Spinal cord (tissue), 10 donors: ENCODE results near the gene FAM240B. TPM values are rescaled to one million over a fixed set of nuclear protein-coding genes. Genes with fewer than 3 reads are reported as not detected.

ENCODE experiments used
- DNase-seq, 6 donors: peaks; one replicate each; pipeline versions ENCODE4 v3.0.0 to v3.0.0-alpha.2; 2013 to 2015; ENCODE audit warnings: low spot score in 6 of 6, low read depth in 4 of 6
- H3K27ac ChIP-seq: one replicate; pipeline ENCODE4 v1.5.1; 2013; ENCODE audit warnings: low read depth, low read length, control low read depth
- H3K27me3 ChIP-seq: one replicate; pipeline ENCODE4 v1.6.1; 2013; ENCODE audit warnings: low read length; ENCODE audit not compliant: control insufficient read depth, insufficient read depth
- H3K36me3 ChIP-seq: one replicate; pipeline ENCODE4 v1.6.1; 2013; ENCODE audit warnings: low read length; ENCODE audit not compliant: control insufficient read depth, insufficient read depth
- H3K4me1 ChIP-seq: one replicate; pipeline ENCODE4 v1.6.1; 2013; ENCODE audit warnings: low read length; ENCODE audit not compliant: control insufficient read depth, insufficient read depth
- H3K4me3 ChIP-seq: one replicate; pipeline ENCODE4 v1.5.1; 2013; ENCODE audit warnings: low read depth, low read length, control low read depth
- H3K9me3 ChIP-seq: one replicate; pipeline ENCODE4 v1.6.1; 2013; ENCODE audit warnings: low read length; ENCODE audit not compliant: control insufficient read depth, insufficient read depth
- WGBS: methylation state at CpG from one replicate; pipeline ENCODE4 v1.1.5; 2013; ENCODE audit warnings: missing lambda C conversion rate; ENCODE audit not compliant: insufficient coverage; 5-methylcytosine and 5-hydroxymethylcytosine counted together
- polyA plus RNA-seq, 2 donors: library from polyadenylated mRNA; unstranded; fragments of 120-200 nt; gene quantifications; one replicate each; pipeline ENCODE4 v1.2.1, GENCODE V29; 2013; ENCODE audit not compliant: insufficient read length in 2 of 2
- small RNA-seq: library from RNA; depleted of rRNA; stranded (forward); fragments of <200 nt; gene quantifications from one replicate; pipeline ENCODE3, GENCODE V24; 2014; ENCODE audit warnings: low replicate concordance
- total RNA-seq, 2 donors: library from RNA; depleted of rRNA in 1 of 2; stranded (reverse); fragments of 120-200 nt in 1 of 2; fragments of >200 nt in 1 of 2; gene quantifications; one replicate each; pipeline versions ENCODE4 v1.2.3 to v1.2.4, GENCODE V29; 2013 to 2014
- donor health status: healthy.

The FAM240B gene
- total and polyA plus RNA-seq, 4 donors = not detected

- no peak for DNase-seq
- WGBS = 75% methylated on average over 4 of the region's 5 CpGs
- H3K4me3 ChIP-seq = no peak overlapping the region
- no peak overlapping the region for H3K27ac ChIP-seq
- no peaks in the 10 kb centered on the region for H3K9me3 ChIP-seq
- no peaks in the 10 kb centered on the region for H3K4me1 ChIP-seq
- no peaks in the 10 kb centered on the region for H3K36me3 ChIP-seq
- no peaks in the 10 kb centered on the region for H3K27me3 ChIP-seq
Observed at GRCh38 chr9:38656896-38657295, 63.0 kb downstream of the FAM240B start.

- 65% methylated on average over 6 of the region's 7 CpGs for WGBS
- DNase-seq = peak in 1 of 6 donors; percentile 46
- H3K4me3 ChIP-seq = no peak overlapping the region
Observed at GRCh38 chr9:38652486-38652885, 67.4 kb downstream of the FAM240B start.

GRCh38 chr9:38652044-38652443, 67.9 kb downstream of the FAM240B start:
- Histone ChIP-seq H3K27me3 (no peaks in the 10 kb centered on the region), H3K27ac (no peak overlapping the region), H3K9me3 (no peaks in the 10 kb centered on the region), H3K4me1 (no peaks in the 10 kb centered on the region), H3K4me3 (no peak overlapping the region), H3K36me3 (no peaks in the 10 kb centered on the region)
- DNase-seq = no peak
- no CpG with 5 or more reads among the region's 2 CpGs for WGBS

More at GRCh38 chr9:38652486-38652885, 67.4 kb downstream of the FAM240B start:
- Histone ChIP-seq H3K9me3 (no peaks in the 10 kb centered on the region), H3K4me1 (no peaks in the 10 kb centered on the region), H3K27ac (no peak overlapping the region), H3K36me3 (no peaks in the 10 kb centered on the region), H3K27me3 (no peaks in the 10 kb centered on the region)

- Histone ChIP-seq H3K27me3 (no peaks in the 10 kb centered on the region), H3K4me1 (no peaks in the 10 kb centered on the region), H3K9me3 (no peaks in the 10 kb centered on the region), H3K36me3 (no peaks in the 10 kb centered on the region), H3K4me3 (no peak overlapping the region), H3K27ac (no peak overlapping the region)
- DNase-seq = no peak
- WGBS = 89% methylated on average over 7 of the region's 8 CpGs
Observed at GRCh38 chr9:38651400-38652042, 68.4 kb downstream of the FAM240B start.

GRCh38 chr9:38650564-38650963, 69.4 kb downstream of the FAM240B start:
- Histone ChIP-seq H3K36me3 (no peaks in the 10 kb centered on the region), H3K9me3 (no peaks in the 10 kb centered on the region), H3K4me3 (no peak overlapping the region), H3K4me1 (no peaks in the 10 kb centered on the region), H3K27ac (no peak overlapping the region), H3K27me3 (no peaks in the 10 kb centered on the region)
- no peak for DNase-seq
- 96% methylated on average over 5 of the region's 8 CpGs for WGBS

- H3K4me1 ChIP-seq = no peaks in the 10 kb centered on the region
- 93% methylated on average over 6 of the region's 8 CpGs for WGBS
- H3K27me3 ChIP-seq = no peaks in the 10 kb centered on the region
- DNase-seq = no peak
- H3K4me3 ChIP-seq = no peak overlapping the region
- no peak overlapping the region for H3K27ac ChIP-seq
- no peaks in the 10 kb centered on the region for H3K36me3 ChIP-seq
- no peaks in the 10 kb centered on the region for H3K9me3 ChIP-seq
Observed at GRCh38 chr9:38649731-38650363, 70.1 kb downstream of the FAM240B start.

- H3K27me3 ChIP-seq = no peaks in the 10 kb centered on the region
- DNase-seq = no peak
- no peaks in the 10 kb centered on the region for H3K9me3 ChIP-seq
- H3K4me3 ChIP-seq = no peak overlapping the region
- WGBS = no CpG with 5 or more reads among the region's 2 CpGs
- H3K36me3 ChIP-seq = no peaks in the 10 kb centered on the region
- no peak overlapping the region for H3K27ac ChIP-seq
- H3K4me1 ChIP-seq = peaks cover 11% of the 10 kb centered on the region
Observed at GRCh38 chr9:38644601-38645000, 75.3 kb downstream of the FAM240B start.

Small RNAs within 50 kb of the gene (small RNA-seq; reads per million reads assigned to genes)
- not detected for gene RNU6-765P

Other genes with a start within 250 kb of the FAM240B start
- gene ANKRD18A, start 99.5 kb downstream of the FAM240B start, total RNA-seq = 10 to 100 TPM in 1 of 2 donors, 1 to 10 TPM in 1; 4.6 to 10.0 TPM
- gene ANKRD18A, start 99.5 kb downstream of the FAM240B start, polyA plus RNA-seq = 1 to 10 TPM; 3.5 to 7.0 TPM